ENCODE data around the gene RPL23.

GRCh38 chr17:38867968-38868816, 14.7 kb upstream of the RPL23 start:
- TF ChIP-seq EZH2 (IDR thresholded peaks at IDR 0.05; ENCODE audit: borderline replicate concordance, insufficient read depth, low read length, poor library complexity, severe bottlenecking) (no peak), CTCF (IDR thresholded peaks at IDR 0.05; ENCODE audit: poor library complexity, severe bottlenecking) (no peak), REST (IDR thresholded peaks at IDR 0.05; ENCODE audit: borderline replicate concordance) (no peak), TAF1 (IDR thresholded peaks at IDR 0.05; ENCODE audit: low read depth) (no peak), EP300 (conservative IDR thresholded peaks at IDR 0.05; ENCODE audit: poor library complexity, severe bottlenecking) (no peak), RAD21 (conservative IDR thresholded peaks at IDR 0.05) (no peak)

Data from neural cell (in vitro differentiated cells).